ENCODE results near the gene FRMD1.

Gene FRMD1

GRCh38 chr6:168043193-168043847, 35.7 kb downstream of the FRMD1 start:
- no peak for TF ChIP-seq FOXM1 (IDR thresholded peaks at IDR 0.05; ENCODE audit: borderline replicate concordance, low read depth)
- TF ChIP-seq CREB1 (IDR thresholded peaks at IDR 0.05; ENCODE audit: low read depth): no peak
- TF ChIP-seq RAD21 (IDR thresholded peaks at IDR 0.05; ENCODE audit: low read depth): no peak
- TF ChIP-seq TAF1 (IDR thresholded peaks at IDR 0.05; ENCODE audit: low read depth): no peak
- TF ChIP-seq YY1 (IDR thresholded peaks at IDR 0.05; ENCODE audit: low read depth): no peak
- no peak for TF ChIP-seq NFIC (IDR thresholded peaks at IDR 0.05)
- no peak for TF ChIP-seq EGR1 (IDR thresholded peaks at IDR 0.05)

- TF ChIP-seq REST (IDR thresholded peaks at IDR 0.05; ENCODE audit: low read depth): no peak
- TF ChIP-seq NFIC (IDR thresholded peaks at IDR 0.05): no peak
- TF ChIP-seq CREB1 (IDR thresholded peaks at IDR 0.05; ENCODE audit: low read depth): no peak
- TF ChIP-seq TAF1 (IDR thresholded peaks at IDR 0.05; ENCODE audit: low read depth): no peak
- no peak for TF ChIP-seq EP300 (IDR thresholded peaks at IDR 0.05; ENCODE audit: borderline replicate concordance)
- TF ChIP-seq RAD21 (IDR thresholded peaks at IDR 0.05; ENCODE audit: low read depth): no peak
- TF ChIP-seq TCF12 (IDR thresholded peaks at IDR 0.05; ENCODE audit: low read depth): no peak
- TF ChIP-seq USF1 (IDR thresholded peaks at IDR 0.05): no peak
- no peak for TF ChIP-seq YY1 (IDR thresholded peaks at IDR 0.05; ENCODE audit: low read depth)
- no peak for TF ChIP-seq CEBPB (IDR thresholded peaks at IDR 0.05)
- no peak for TF ChIP-seq EGR1 (IDR thresholded peaks at IDR 0.05)
- TF ChIP-seq TEAD4 (IDR thresholded peaks at IDR 0.05): no peak
- no peak for TF ChIP-seq ZBTB7A (IDR thresholded peaks at IDR 0.05; ENCODE audit: low read depth)
- TF ChIP-seq FOXM1 (IDR thresholded peaks at IDR 0.05; ENCODE audit: borderline replicate concordance, low read depth): no peak
- TF ChIP-seq MAX (IDR thresholded peaks at IDR 0.05): no peak
Observed at GRCh38 chr6:168042426-168043192, 36.4 kb downstream of the FRMD1 start.

GRCh38 chr6:168041928-168042327, 37.1 kb downstream of the FRMD1 start:
- TF ChIP-seq ZBTB7A (IDR thresholded peaks at IDR 0.05; ENCODE audit: low read depth) (no peak), REST (IDR thresholded peaks at IDR 0.05; ENCODE audit: low read depth) (no peak), TEAD4 (IDR thresholded peaks at IDR 0.05) (no peak), TAF1 (IDR thresholded peaks at IDR 0.05; ENCODE audit: low read depth) (no peak), USF1 (IDR thresholded peaks at IDR 0.05) (no peak), CEBPB (IDR thresholded peaks at IDR 0.05) (no peak), CREB1 (IDR thresholded peaks at IDR 0.05; ENCODE audit: low read depth) (no peak), EGR1 (IDR thresholded peaks at IDR 0.05) (no peak), RAD21 (IDR thresholded peaks at IDR 0.05; ENCODE audit: low read depth) (no peak), FOXM1 (IDR thresholded peaks at IDR 0.05; ENCODE audit: borderline replicate concordance, low read depth) (no peak), YY1 (IDR thresholded peaks at IDR 0.05; ENCODE audit: low read depth) (no peak), EP300 (IDR thresholded peaks at IDR 0.05; ENCODE audit: borderline replicate concordance) (no peak), NFIC (IDR thresholded peaks at IDR 0.05) (no peak), MAX (IDR thresholded peaks at IDR 0.05) (no peak), TCF12 (IDR thresholded peaks at IDR 0.05; ENCODE audit: low read depth) (no peak)

- TF ChIP-seq FOXM1 (IDR thresholded peaks at IDR 0.05; ENCODE audit: borderline replicate concordance, low read depth) (no peak), EGR1 (IDR thresholded peaks at IDR 0.05) (no peak), YY1 (IDR thresholded peaks at IDR 0.05; ENCODE audit: low read depth) (no peak), USF1 (IDR thresholded peaks at IDR 0.05) (no peak), CEBPB (IDR thresholded peaks at IDR 0.05) (no peak), NFIC (IDR thresholded peaks at IDR 0.05) (no peak), CREB1 (IDR thresholded peaks at IDR 0.05; ENCODE audit: low read depth) (no peak), REST (IDR thresholded peaks at IDR 0.05; ENCODE audit: low read depth) (no peak), ZBTB7A (IDR thresholded peaks at IDR 0.05; ENCODE audit: low read depth) (no peak), TCF12 (IDR thresholded peaks at IDR 0.05; ENCODE audit: low read depth) (no peak), TEAD4 (IDR thresholded peaks at IDR 0.05) (no peak), TAF1 (IDR thresholded peaks at IDR 0.05; ENCODE audit: low read depth) (no peak), MAX (IDR thresholded peaks at IDR 0.05) (no peak), RAD21 (IDR thresholded peaks at IDR 0.05; ENCODE audit: low read depth) (no peak), EP300 (IDR thresholded peaks at IDR 0.05; ENCODE audit: borderline replicate concordance) (no peak)
Observed at GRCh38 chr6:168040856-168041496, 38.0 kb downstream of the FRMD1 start.

All from Ishikawa (cell line).